HepG2 (cell line): ENCODE measurements around the gene ZNF500. TPM values are rescaled to one million over a fixed set of nuclear protein-coding genes. Genes with fewer than 3 reads are reported as not detected.

ENCODE experiments used
- AHDC1 ChIP-seq: sonication (generic); formaldehyde crosslinking; IDR thresholded peaks from 2 replicates; pipeline ENCODE4 v1.5.1; 2020; ENCODE audit warnings: mild to moderate bottlenecking, missing genetic modification reagents, borderline replicate concordance
- ASH2L ChIP-seq: fragments of 300-600, 200-600 bp; sonication (generic); IDR thresholded peaks from 2 replicates; pipeline ENCODE4 v1.7.0; 2017; ENCODE audit warnings: low read depth, mild to moderate bottlenecking, moderate library complexity, mixed read lengths, low read length; ENCODE audit not compliant: insufficient read length
- CBFB ChIP-seq: sonication (generic); formaldehyde crosslinking; IDR thresholded peaks from 2 replicates; pipeline ENCODE4 v1.4.0; 2020; ENCODE audit warnings: missing genetic modification reagents
- HDAC6 ChIP-seq: fragments of 200-600 bp; sonication (generic); IDR thresholded peaks from 2 replicates; pipeline ENCODE4 v1.7.0; 2017; ENCODE audit warnings: mild to moderate bottlenecking, antibody characterized with exemption, low read length, low read depth
- JUN ChIP-seq: sonication (generic); formaldehyde crosslinking; IDR thresholded peaks from 2 replicates; pipeline ENCODE4 v1.4.0; 2020; ENCODE audit warnings: mild to moderate bottlenecking, missing genetic modification reagents
- LBX2 ChIP-seq: sonication (generic); formaldehyde crosslinking; IDR thresholded peaks from 2 replicates; pipeline ENCODE4 v1.5.0; 2020; ENCODE audit warnings: missing genetic modification reagents, mild to moderate bottlenecking, borderline replicate concordance
- SNAI1 ChIP-seq: sonication (generic); formaldehyde crosslinking; IDR thresholded peaks from 2 replicates; pipeline ENCODE4 v1.5.0; 2020; ENCODE audit warnings: mild to moderate bottlenecking, missing genetic modification reagents, borderline replicate concordance
- TBL1XR1 ChIP-seq: fragments of 150-350 bp; IDR thresholded peaks from 2 replicates; pipeline ENCODE4 v1.6.1; 2014; ENCODE audit warnings: borderline replicate concordance, low read length; ENCODE audit not compliant: partially characterized antibody
- TRIM24 ChIP-seq: sonication (generic); formaldehyde crosslinking; IDR thresholded peaks from 2 replicates; pipeline ENCODE4 v1.8.0; 2022; ENCODE audit warnings: mild to moderate bottlenecking, missing genetic modification reagents
- ZMAT3 ChIP-seq: sonication (generic); formaldehyde crosslinking; conservative IDR thresholded peaks from 2 replicates; pipeline ENCODE4 v1.7.0; 2021; ENCODE audit warnings: missing genetic modification reagents
- ZNF207 ChIP-seq: fragments of 450-650 bp; IDR thresholded peaks from 2 replicates; pipeline ENCODE4 v1.6.1; 2016; ENCODE audit warnings: antibody characterized with exemption, borderline replicate concordance
- ZNF251 ChIP-seq: sonication (generic); formaldehyde crosslinking; IDR thresholded peaks from 2 replicates; pipeline ENCODE4 v1.9.0; 2021; ENCODE audit warnings: mild to moderate bottlenecking, missing genetic modification reagents
- ZNF460 ChIP-seq: sonication (generic); formaldehyde crosslinking; IDR thresholded peaks from 2 replicates; pipeline ENCODE4 v1.5.1; 2020; ENCODE audit warnings: missing genetic modification reagents, mild to moderate bottlenecking, borderline replicate concordance
- ZNF770 ChIP-seq: sonication (generic); formaldehyde crosslinking; IDR thresholded peaks from 2 replicates; pipeline ENCODE4 v1.5.0; 2020; ENCODE audit warnings: mild to moderate bottlenecking, missing genetic modification reagents
- ZUFSP ChIP-seq: sonication (generic); formaldehyde crosslinking; IDR thresholded peaks from 2 replicates; pipeline ENCODE4 v1.9.0; 2021; ENCODE audit warnings: missing genetic modification reagents, mild to moderate bottlenecking, borderline replicate concordance
- polyA plus RNA-seq, 8 experiments: library from polyadenylated mRNA; depleted of rRNA in 3 of 8; stranded (reverse) in 7 of 8; unstranded in 1 of 8; fragments of >200 nt; fragmentation: Illumina TruSeq in 4 of 8; extraction: Trizol in 4 of 8; gene quantifications; 2 replicates each; pipeline versions ENCODE4 v1.2.1 to v1.2.3, GENCODE V29; 2011 to 2016; ENCODE audit warnings: low read depth in 4 of 8, missing spikeins in 1 of 8, mixed read lengths in 1 of 8; ENCODE audit not compliant: insufficient read depth in 1 of 8
- total RNA-seq, 5 experiments: library from RNA; depleted of rRNA; stranded (reverse); fragments of >200 nt; fragmentation: Illumina TruSeq; extraction: Trizol; gene quantifications; 2 replicates each; pipeline ENCODE4 v1.2.3, GENCODE V29; 2016; ENCODE audit warnings: low read depth in 1 of 5

The ZNF500 gene
- total and polyA plus RNA-seq, 2 of the 13 experiments (the other 11 are each of a cell fraction or from before 2014, with no cell fraction given), result 6.1 to 12.2 TPM

- TF ChIP-seq ZNF770 (CRISPR knock-in tag), result peak; percentile 66
- TF ChIP-seq ZNF207, result no peak
- TF ChIP-seq TBL1XR1, result no peak
- TF ChIP-seq JUN (CRISPR knock-in tag), result 0 out of 2 replicates have a peak, but pooled peaks have one; percentile 23
- TF ChIP-seq ZMAT3 (CRISPR knock-in tag), result no peak
- no peak for TF ChIP-seq TRIM24 (CRISPR knock-in tag)
- peak; percentile 57; the same call in 1 of the 2 replicates for TF ChIP-seq SNAI1 (CRISPR knock-in tag)
- TF ChIP-seq LBX2 (CRISPR knock-in tag), result no peak; the same call in 1 of the 2 replicates
- peak; percentile 77 for TF ChIP-seq ASH2L
- no peak for TF ChIP-seq HDAC6
- no peak for TF ChIP-seq ZNF251 (CRISPR knock-in tag)
- peak; percentile 65; the same call in 1 of the 2 replicates for TF ChIP-seq CBFB (CRISPR knock-in tag)
- no peak for TF ChIP-seq AHDC1 (CRISPR knock-in tag)
- no peak for TF ChIP-seq ZNF460 (CRISPR knock-in tag)
- TF ChIP-seq ZUFSP (CRISPR knock-in tag), result no peak
These were observed 32.8 kb downstream of the ZNF500 start, which contains the start of the genes ANKS3 and DNAAF8 (continued) for GRCh38 chr16:4734063-4734729.
